HCEC 1CT (cell line): ENCODE measurements around the gene FBXO28.
A peak's percentile ranks its signal among the peaks of the same experiment; 100 is the strongest.

Experiments
- DNase-seq: peaks from one replicate; pipeline ENCODE4 v3.0.0-alpha.2; 2017

Gene FBXO28

DNA sequence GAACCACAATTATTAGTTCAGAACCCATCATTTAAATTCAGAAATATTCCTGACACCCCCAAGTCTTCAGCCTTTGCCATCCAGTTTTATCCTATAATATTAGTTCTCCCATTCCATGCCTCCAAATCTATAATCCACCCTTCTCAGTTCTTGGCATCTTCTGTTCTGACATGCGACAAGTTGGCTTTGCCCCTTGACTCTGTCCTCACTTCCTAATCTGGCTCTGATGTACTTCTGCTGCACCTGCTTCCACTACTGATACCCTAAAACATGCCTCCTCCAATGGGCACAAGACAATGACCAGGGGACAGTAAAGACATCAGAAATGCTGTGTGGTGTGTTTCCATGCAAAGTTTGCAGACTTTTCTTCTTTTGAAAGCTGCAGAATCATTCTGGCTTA is 17.1 kb upstream of the FBXO28 start:
- no peak for DNase-seq

DNA sequence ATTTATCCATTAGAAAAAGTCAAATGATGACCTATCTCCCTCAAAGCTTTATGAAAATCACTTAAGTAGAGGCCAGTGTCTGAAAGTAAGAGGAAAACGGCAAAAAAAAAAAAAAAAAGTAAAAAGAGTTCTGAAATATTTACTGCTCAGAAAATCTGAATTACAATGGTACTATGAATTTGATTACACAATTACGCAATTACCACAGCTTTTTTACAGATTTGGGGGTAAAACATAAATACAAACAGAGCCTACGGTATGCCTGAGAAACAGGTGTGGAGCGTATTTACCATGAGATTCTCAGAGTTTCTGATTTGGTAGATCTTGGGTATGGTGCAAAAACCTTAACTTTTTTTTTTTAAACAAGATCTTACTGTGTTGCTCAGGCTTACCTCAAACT is 15.9 kb upstream of the FBXO28 start:
- no peak for DNase-seq

DNA sequence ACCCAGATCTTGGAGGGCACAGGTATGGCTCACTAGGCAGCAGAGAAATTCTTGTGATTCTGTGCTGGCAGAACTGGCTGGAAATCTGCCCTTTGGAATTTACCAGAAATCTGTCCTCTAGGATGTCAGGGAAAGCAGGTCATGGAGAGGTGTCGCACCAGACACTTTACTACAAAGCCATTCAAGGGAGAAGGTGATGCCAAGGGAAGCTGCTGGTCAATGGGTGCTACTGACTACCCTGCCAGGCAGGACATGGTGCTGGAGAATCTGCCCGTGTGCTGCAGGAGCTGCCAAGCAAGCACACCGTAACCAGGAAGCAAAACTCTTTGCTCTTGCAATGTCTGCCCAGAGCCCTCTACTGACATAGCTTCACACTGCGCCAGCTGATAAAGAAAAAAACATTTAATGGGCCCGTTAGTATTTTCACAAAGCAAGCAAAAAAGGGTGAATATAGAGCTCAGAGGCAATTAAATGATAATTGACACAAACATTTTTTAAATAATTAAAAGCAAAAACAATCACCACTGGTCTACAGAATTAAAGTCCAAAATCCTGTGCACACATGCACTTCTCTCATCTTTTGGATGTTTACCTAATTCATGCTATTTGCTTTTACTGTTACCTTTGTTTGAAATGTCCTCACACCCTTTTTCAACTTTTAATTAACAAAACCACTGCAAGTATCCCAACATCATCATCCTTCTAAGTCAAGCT is 7.2 kb upstream of the FBXO28 start:
- DNase-seq: peak; percentile 67

- DNase-seq: no peak
Observed at GRCh38 chr1:224107282-224107625, 6.7 kb upstream of the FBXO28 start.

- DNase-seq: no peak
Observed at GRCh38 chr1:224108991-224109390, 4.9 kb upstream of the FBXO28 start.

GRCh38 chr1:224109981-224110380 is 3.9 kb upstream of the FBXO28 start:
- no peak for DNase-seq

DNA sequence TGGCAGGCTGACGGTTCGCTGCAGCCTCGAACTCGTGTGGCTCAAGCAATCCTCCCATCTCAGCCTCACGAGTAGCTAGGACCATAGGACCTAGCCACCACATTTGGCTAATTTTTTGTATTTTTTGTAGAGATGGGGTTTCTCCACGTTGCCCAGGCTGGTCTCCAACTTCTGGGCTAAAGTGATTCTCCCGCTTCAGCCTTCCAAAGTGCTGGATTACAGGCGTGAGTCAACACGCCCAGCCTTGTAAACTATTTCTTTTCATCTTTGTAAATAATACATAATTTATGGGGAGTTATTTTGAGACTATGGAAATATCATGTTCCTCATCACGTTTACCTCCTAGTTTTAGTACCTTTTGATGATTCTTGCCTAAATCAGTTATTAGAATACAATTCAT is 906 bp upstream of the FBXO28 start:
- no peak for DNase-seq

DNA sequence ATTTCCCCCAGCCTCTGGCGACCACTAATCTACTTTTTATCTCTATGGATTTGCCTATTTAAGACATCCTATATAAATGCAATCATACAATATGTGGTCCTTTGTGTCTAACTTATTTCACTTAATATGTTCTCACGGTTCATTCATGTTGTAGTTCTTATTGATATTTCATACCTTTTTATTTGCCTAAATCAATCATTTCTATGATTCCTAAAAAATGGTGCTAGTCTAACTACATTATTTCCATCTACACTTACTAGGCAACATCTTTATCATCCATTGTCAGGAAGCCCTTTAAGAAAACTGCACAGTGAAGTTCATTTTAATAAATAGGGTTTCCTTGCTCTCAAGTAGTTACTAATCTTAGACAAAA is 380 bp upstream of the FBXO28 start:
- no peak for DNase-seq

DNA sequence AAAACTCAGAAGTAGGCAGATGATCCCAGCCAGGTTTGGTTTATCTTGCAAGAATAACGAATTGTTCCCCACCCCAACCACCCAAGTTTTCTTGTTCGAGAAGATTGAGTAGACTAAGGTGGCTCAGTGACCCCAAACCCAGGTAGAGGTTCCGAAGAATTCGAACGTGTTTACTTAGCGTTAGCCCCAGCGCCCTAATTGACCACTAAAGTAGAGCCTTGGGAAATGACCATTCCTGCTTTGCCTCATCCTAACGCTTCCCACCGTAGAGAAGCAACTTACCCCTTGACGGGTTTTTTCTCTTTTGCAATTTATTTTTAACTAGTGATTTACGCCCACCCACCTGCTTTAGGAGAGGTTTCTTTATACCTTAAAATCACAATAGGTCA is 870 bp downstream of the FBXO28 start:
- DNase-seq: no peak

DNA sequence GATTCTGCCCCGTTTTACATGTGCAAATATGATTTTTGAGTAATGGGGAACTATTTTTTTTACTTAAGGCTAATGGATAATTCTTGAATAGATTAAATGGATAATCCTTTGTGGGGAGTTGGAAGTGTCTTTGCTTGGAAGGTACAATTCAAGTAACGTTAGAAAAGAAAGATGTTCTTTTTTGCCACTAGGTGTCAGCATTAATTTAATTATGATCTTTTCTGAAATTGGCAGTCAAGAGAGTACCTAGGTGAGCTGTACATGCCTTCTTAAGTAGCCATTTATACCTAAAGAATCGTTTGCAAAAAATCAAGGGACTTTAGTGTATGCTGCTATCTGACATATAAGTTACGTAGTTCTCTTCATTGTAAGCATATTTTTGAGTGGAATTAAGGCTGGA is 2.2 kb downstream of the FBXO28 start:
- DNase-seq: peak; percentile 75

DNA sequence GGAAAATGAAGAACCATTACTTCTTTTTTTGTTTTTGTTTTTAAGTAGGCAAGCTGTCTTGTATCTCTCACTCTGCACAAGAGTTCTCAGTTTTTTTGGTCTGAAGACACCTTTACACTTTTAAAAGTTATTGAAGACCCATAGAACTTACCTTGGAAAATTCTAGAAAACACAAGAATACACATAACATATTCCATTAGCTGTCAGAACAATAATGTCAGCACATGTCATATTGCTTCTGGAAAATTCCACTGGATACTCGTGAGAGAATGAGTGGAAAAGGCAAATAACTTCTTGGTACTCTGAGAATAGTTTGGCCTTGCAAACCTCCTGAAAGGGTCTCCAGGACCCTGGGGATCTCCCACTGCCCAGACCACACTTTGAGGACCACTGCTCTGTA is 4.8 kb downstream of the FBXO28 start:
- DNase-seq: no peak

GRCh38 chr1:224123136-224123535 is 9.2 kb downstream of the FBXO28 start:
- no peak for DNase-seq

DNA sequence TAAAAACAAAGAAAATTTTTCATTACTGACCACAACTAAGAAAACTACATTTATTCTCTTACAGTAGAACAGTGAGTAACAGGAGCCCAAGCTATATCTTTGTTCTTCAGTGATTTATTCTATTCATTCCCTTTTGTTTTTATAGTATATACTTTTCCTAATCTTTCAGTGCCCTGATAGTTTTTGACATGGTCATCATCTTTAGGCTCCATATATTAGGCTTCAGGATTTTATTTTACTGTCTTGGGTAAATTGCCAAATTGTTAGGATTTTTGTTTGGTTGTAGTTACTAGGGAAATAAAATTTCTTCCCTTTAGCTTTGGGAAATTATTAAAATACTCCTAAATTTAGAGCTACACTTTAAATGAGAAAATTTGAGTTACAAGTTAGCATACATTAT is 10.3 kb downstream of the FBXO28 start:
- no peak for DNase-seq

GRCh38 chr1:224127925-224128819 is 14.3 kb downstream of the FBXO28 start:
- DNase-seq: peak; percentile 68

GRCh38 chr1:224131253-224131652 is 17.3 kb downstream of the FBXO28 start:
- no peak for DNase-seq

DNA sequence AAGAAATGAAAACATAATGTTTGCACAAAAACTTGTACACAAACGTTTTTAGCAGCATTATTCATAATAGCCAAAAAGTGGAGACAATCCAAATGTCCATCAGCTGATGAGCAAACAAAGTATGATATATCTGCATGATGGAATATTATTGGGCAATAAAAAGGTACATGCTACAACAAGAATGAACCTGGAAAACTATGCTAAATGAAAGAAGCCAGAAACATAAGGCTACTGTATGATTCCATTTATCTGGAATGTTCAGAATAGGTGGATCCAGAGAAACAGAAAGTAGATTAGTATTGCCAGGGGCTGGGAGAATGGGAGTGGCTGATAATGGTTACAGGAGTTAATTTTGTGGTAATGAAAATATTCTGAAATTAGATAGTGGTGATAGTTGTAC is 19.0 kb downstream of the FBXO28 start:
- no peak for DNase-seq

DNA sequence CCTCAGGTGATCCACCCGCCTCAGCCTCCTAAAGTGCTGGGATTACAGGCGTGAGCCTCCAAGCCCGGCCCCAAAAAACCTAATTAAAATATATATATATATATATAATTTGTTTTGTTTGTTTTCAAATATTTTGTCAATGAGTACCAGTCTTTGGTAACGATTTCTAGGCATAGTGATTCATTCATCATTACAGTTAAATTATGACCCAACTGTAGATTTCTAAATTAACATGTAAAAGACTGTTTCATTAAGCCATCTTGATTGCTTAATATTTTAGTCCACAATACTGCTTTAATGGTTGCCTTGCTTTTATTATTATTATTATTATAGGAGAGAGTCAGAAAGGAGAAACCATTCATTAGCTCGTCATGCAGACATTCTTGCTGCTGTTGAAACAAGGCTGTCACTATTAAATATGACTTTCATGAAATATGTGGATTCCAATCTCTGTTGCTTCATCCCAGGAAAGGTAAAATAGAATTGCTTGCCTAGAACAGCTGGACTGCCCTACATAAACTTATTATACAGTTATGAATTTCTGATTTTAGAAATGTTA is 19.9 kb downstream of the FBXO28 start:
- no peak for DNase-seq

GRCh38 chr1:224137518-224137917 is 23.6 kb downstream of the FBXO28 start:
- no peak for DNase-seq

- no peak for DNase-seq
Observed at GRCh38 chr1:224138198-224138597, 24.3 kb downstream of the FBXO28 start.

DNA sequence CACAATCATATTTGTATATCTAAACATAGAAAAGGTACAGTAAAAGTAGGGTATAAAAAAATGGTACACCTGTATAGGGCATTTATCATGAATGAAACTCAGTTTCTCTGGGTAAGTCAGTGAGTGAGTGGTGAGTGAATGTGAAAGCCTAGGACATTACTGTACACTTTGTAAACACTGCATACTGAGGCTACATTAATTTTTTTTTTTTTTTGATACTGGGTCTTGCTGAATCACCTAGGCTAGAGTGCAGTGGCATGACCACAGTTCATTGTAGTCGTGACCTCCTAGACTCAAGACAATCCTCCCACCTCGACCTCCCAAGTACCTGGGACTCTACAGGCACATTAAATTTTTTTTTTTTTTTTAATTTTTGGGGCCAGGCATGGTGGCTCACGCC is 27.8 kb downstream of the FBXO28 start:
- DNase-seq: no peak

GRCh38 chr1:224149709-224150108 is 35.8 kb downstream of the FBXO28 start:
- no peak for DNase-seq

GRCh38 chr1:224151117-224151516 is 37.2 kb downstream of the FBXO28 start:
- no peak for DNase-seq

- DNase-seq: no peak
Observed at GRCh38 chr1:224157316-224157715, 43.4 kb downstream of the FBXO28 start.

DNA sequence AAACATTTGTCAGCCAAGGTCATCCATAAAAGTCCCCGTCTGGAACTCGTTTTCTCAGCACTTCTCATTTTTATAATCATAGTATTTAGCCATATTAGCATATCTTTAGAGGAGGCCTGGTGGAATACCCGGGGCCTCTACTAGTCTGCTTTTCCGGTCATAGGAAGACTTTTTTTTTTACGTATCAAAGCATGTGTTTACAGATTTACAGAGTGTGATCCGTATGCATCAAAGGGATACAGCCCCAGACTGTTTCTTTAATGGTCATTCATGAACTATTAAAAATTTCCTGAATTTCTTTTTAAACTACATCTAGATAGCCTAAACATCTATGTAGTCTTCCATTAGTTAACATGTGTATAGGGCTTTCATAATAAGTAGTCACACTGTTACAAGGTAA is 45.6 kb downstream of the FBXO28 start:
- DNase-seq: no peak
